Activated CD8-positive, alpha-beta memory T cell treated with anti-CD3 and anti-CD28 coated beads, Interleukin-2, amount 50 U/mL, for 1 hour (primary cell): ENCODE measurements around the gene CTXND2.
"Not testable (repeated sequence)": the region's sequence is repeated elsewhere in the genome, so short reads cannot be mapped to it uniquely, and the experiment has no call there.

Experiments
- DNase-seq: peaks from one replicate; pipeline ENCODE4 v3.0.0-alpha.2; 2020; ENCODE audit errors: extremely low read depth

The CTXND2 gene

GRCh38 chr1:150893336-150893913 lies 6.5 kb downstream of the CTXND2 start:
- DNase-seq: no peak

GRCh38 chr1:150895618-150896017 lies 8.7 kb downstream of the CTXND2 start:
- DNase-seq: no peak

- DNase-seq: not testable (repeated sequence)
Observed at GRCh38 chr1:150899795-150900194, 12.9 kb downstream of the CTXND2 start.

- DNase-seq: no peak
Observed at GRCh38 chr1:150902346-150902745, 15.4 kb downstream of the CTXND2 start.

- no peak for DNase-seq
Observed at GRCh38 chr1:150902751-150903150, 15.8 kb downstream of the CTXND2 start.

- no peak for DNase-seq
Observed at GRCh38 chr1:150905301-150905700, 18.4 kb downstream of the CTXND2 start.

- DNase-seq: no peak
Observed at GRCh38 chr1:150906329-150906728, 19.4 kb downstream of the CTXND2 start.

GRCh38 chr1:150906813-150907212 lies 19.9 kb downstream of the CTXND2 start:
- DNase-seq: no peak

GRCh38 chr1:150909585-150910180 lies 22.7 kb downstream of the CTXND2 start:
- DNase-seq: no peak

- no peak for DNase-seq
Observed at GRCh38 chr1:150912623-150913022, 25.7 kb downstream of the CTXND2 start.

- DNase-seq: no peak
Observed at GRCh38 chr1:150917387-150917786, 30.5 kb downstream of the CTXND2 start.

- DNase-seq: peak; percentile 59
Observed at GRCh38 chr1:150922519-150922975, 35.6 kb downstream of the CTXND2 start.

GRCh38 chr1:150925080-150925479 lies 38.1 kb downstream of the CTXND2 start:
- no peak for DNase-seq

- DNase-seq: peak; percentile 89
Observed at GRCh38 chr1:150926097-150926741, 39.3 kb downstream of the CTXND2 start, which contains the start of gene SETDB1. Gene SETDB1, plus strand, starts transcription at chr1:150926363. Its CDS starts 1,352 bp downstream, at chr1:150927715.

- no peak for DNase-seq
Observed at GRCh38 chr1:150927624-150928023, 40.7 kb downstream of the CTXND2 start.

- DNase-seq: no peak
Observed at GRCh38 chr1:150928286-150928685, 41.4 kb downstream of the CTXND2 start.

GRCh38 chr1:150928775-150929174 lies 41.8 kb downstream of the CTXND2 start:
- not testable (repeated sequence) for DNase-seq

GRCh38 chr1:150931773-150932172 lies 44.8 kb downstream of the CTXND2 start:
- DNase-seq: no peak

- DNase-seq: no peak
Observed at GRCh38 chr1:150944856-150945255, 57.9 kb downstream of the CTXND2 start.

GRCh38 chr1:150954708-150955107 lies 67.8 kb downstream of the CTXND2 start:
- DNase-seq: no peak

GRCh38 chr1:150955280-150955679 lies 68.3 kb downstream of the CTXND2 start:
- DNase-seq: no peak

GRCh38 chr1:150957666-150958065 lies 70.7 kb downstream of the CTXND2 start:
- no peak for DNase-seq

GRCh38 chr1:150960646-150961045 lies 73.7 kb downstream of the CTXND2 start:
- DNase-seq: no peak
